ENCODE results near the gene CDC34.

DNA sequence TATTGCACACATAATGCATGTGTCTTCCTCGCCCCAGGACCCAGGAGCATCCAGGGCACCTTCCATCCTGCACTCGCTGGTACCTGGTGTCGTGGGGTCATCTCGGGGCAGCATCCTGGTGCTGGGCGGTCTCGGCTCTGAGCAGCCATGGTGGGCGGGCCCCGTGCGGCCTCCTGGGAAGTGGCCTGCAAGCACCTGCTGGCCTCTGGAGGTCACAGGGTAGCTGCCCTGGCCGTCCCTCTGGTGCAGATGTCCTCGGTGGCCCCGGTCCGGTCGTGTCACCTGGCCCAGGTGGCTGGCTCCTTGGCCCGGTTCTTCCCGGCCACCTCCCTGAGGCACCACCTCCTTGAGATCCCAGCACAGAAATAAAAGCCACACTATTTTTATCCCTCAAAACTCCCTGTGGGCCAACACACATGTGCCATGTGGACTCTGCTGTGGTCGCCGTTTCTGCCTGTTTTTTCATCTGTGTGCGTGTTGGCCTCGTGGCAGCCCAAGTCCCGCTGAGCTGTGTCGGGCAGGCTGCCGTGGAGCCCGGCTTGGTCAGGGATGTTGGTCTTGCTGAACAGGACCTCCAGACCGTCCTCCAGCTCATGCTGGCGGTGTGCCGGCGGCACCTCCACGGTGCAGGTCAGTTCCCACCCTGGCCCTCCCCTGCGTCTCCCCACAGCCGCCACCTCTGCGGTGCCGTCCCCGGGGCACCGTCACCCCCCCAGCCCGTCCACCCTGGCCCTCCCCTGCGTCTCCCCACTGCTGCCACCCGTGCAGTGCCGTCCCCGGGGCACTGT lies 7.3 kb downstream of the CDC34 start:
- TF ChIP-seq GABPA (IDR thresholded peaks at IDR 0.05; ENCODE audit: low read depth): no peak
- TF ChIP-seq, protein P1, sequence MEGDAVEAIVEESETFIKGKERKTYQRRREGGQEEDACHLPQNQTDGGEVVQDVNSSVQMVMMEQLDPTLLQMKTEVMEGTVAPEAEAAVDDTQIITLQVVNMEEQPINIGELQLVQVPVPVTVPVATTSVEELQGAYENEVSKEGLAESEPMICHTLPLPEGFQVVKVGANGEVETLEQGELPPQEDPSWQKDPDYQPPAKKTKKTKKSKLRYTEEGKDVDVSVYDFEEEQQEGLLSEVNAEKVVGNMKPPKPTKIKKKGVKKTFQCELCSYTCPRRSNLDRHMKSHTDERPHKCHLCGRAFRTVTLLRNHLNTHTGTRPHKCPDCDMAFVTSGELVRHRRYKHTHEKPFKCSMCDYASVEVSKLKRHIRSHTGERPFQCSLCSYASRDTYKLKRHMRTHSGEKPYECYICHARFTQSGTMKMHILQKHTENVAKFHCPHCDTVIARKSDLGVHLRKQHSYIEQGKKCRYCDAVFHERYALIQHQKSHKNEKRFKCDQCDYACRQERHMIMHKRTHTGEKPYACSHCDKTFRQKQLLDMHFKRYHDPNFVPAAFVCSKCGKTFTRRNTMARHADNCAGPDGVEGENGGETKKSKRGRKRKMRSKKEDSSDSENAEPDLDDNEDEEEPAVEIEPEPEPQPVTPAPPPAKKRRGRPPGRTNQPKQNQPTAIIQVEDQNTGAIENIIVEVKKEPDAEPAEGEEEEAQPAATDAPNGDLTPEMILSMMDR (IDR thresholded peaks at IDR 0.05; ENCODE audit: insufficient read depth, low read length): no peak
